Right lobe of liver (tissue), 4 donors: ENCODE data around the gene SELENOP.

Experiments
- CTCF ChIP-seq, 4 donors: fragments of 200-600 bp in 3 of 4; fragments of 450-650 bp in 1 of 4; IDR thresholded peaks; one replicate each; pipeline versions ENCODE4 v1.5.1 to v1.8.0; 2016 to 2022; ENCODE audit warnings: antibody characterized with exemption in 4 of 4, mild to moderate bottlenecking in 2 of 4
- POLR2A ChIP-seq: fragments of 450-650 bp; IDR thresholded peaks from one replicate; pipeline ENCODE4 v1.6.1; 2017; ENCODE audit warnings: antibody characterized with exemption, mild to moderate bottlenecking
- donor health status: DM: no; HTN: no; CAD: no.
- donor health status: DM: no; HTN: no; CAD: no.
- donor health status: DM: no; HTN: yes; CAD: no.

- TF ChIP-seq POLR2A (no peak), CTCF (IDR thresholded peaks at IDR 0.05) (no peak)
Measured at GRCh38 chr5:42753099-42753498, 58.6 kb downstream of the SELENOP start.
